IPS-18a (cell line): Measurements from ENCODE around the gene NDUFA11.
A peak's percentile ranks its signal among the peaks of the same experiment; 100 is the strongest.

ENCODE experiments used
- H3K27ac ChIP-seq: one replicate; pipeline ENCODE4 v1.5.1; 2013; ENCODE audit warnings: low read length
- H3K27me3 ChIP-seq: one replicate; pipeline ENCODE4 v1.6.1; 2013; ENCODE audit warnings: mild to moderate bottlenecking, low read length; ENCODE audit not compliant: control insufficient read depth, insufficient read depth
- H3K36me3 ChIP-seq: one replicate; pipeline ENCODE4 v1.6.1; 2013; ENCODE audit warnings: low read depth, low read length; ENCODE audit not compliant: control insufficient read depth
- H3K4me1 ChIP-seq: one replicate; pipeline ENCODE4 v1.6.1; 2013; ENCODE audit warnings: low read depth, low read length; ENCODE audit not compliant: control insufficient read depth
- H3K4me3 ChIP-seq: one replicate; pipeline ENCODE4 v1.5.1; 2013; ENCODE audit warnings: low read length
- H3K9ac ChIP-seq: one replicate; pipeline ENCODE4 v1.6.1; 2013; ENCODE audit warnings: mild to moderate bottlenecking, low read length, moderate library complexity
- H3K9me3 ChIP-seq: one replicate; pipeline ENCODE4 v1.6.1; 2013; ENCODE audit warnings: low read depth, low read length; ENCODE audit not compliant: control insufficient read depth

The NDUFA11 gene

DNA sequence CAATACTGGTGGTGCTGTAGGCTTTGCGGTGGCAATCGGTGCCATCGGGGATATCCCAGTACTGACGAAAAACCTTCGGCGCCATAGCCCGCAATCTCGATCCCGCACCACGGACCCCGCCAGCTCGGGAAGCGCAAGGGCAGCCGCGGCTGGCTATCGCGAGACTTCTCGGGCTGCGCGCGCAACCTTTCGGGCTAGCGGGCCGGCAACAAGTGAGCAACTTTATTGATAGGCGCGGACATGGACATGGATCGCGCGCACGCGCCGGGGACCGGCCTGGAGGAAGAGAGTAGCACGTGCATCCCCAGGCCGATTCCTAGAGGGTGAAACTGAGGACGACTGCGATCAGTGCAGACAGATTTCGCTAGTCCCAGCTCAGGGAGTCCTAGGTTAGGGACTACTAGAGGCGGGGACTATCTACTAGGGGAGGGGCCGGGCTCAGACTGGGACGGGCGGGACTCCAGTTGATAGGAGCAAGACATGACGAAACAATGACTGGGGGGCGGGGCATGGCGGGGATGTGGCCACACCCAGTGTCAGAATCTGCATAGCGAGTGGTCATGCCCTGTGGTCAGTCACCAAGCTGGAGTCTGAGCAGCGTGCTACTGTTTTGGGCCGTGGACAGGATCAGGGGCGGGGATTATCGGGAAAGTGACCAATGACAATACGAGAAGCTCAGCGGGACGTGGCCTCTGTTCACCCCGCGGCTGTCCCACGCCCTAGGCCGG lies at the start of gene NDUFA11:
Gene NDUFA11, minus strand, starts transcription at position 167 of the 728 bp plus-strand sequence. Its CDS starts 82 bp downstream, at position 85.
- H3K27ac ChIP-seq = peak within 1 kb of the TSS; percentile 82
- peak within 1 kb of the TSS; percentile 99 for H3K9ac ChIP-seq
- no peaks in the 10 kb centered on the region for H3K36me3 ChIP-seq
- no peaks in the 10 kb centered on the region for H3K4me1 ChIP-seq
- peak within 1 kb of the TSS; percentile 99 for H3K4me3 ChIP-seq
- no peaks in the 10 kb centered on the region for H3K27me3 ChIP-seq
- no peaks in the 10 kb centered on the region for H3K9me3 ChIP-seq

DNA sequence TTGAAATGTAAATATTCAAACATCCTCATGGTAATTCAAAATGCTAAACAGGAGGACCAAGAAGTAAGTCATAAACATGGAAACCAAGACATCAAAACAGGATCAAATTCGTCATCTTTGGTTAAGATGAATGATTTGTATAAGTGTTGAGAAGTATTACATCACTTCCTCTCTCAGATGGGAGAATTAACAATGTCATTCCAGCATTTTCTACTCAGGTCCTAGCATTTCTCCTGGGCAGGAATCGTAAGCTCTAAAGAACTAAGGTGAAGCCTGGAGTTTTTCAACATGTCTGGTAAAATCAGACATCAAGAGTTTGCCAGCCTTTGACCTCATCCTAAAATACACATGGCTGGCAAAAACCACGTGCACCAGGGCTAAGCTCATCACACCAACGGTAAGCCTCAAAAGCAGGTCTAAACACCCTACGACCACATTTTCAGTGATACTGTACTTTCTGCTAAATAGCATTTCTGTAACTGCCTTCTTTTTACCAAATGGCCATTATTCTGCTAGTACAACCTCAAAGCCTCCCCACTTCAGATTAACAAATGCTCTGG lies 49.5 kb upstream of the NDUFA11 start:
- H3K27me3 ChIP-seq = no peaks in the 10 kb centered on the region
- H3K9me3 ChIP-seq = no peaks in the 10 kb centered on the region
- H3K36me3 ChIP-seq = no peaks in the 10 kb centered on the region
- peak overlapping the region; percentile 29 for H3K4me3 ChIP-seq
- H3K9ac ChIP-seq = peak overlapping the region; percentile 5
- H3K27ac ChIP-seq = no peak overlapping the region
- H3K4me1 ChIP-seq = peaks cover 64% of the 10 kb centered on the region

DNA sequence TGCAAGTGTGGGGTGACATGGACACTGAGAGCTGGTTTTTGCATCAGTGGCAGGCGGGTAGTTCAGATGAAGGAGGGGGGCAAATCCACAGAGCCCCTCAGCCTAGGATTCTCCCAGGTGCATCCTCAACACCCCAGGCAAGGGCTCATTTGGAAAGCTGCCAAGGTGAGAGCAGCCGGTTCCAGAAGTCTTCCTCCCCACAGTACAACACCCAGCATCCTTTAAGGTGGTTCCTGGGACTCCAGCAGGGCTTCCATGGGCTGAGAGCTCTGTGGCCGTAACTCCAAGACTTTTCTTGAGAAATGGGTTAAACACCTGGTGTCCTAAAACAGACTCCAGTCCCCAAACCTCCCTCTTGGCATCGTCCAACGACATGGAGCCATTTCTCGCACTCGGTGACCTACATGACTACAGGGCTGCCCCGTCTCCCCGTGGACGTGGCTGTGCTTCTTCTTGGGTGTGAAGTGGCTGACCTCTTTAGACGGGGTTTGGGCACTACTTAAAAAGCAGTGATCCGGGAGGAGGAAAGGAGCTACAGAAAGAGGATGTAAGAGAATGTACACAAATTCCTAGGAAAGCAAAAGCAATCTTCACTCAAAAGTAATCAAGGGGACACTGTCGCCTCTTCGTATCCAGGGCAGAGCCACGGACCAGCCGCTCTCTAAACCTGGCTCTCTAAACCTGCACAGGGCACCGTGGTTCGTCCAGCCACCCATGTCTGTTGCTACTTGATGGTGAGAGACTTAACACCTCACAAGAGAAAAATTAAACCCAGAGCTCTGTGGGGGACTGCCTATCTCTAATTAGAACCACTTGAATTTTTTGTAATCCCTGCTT lies 48.8 kb upstream of the NDUFA11 start:
- Histone ChIP-seq H3K9me3 (no peaks in the 10 kb centered on the region), H3K4me3 (peak overlapping the region; percentile 29), H3K27ac (no peak overlapping the region), H3K27me3 (no peaks in the 10 kb centered on the region), H3K36me3 (no peaks in the 10 kb centered on the region), H3K4me1 (peaks cover 69% of the 10 kb centered on the region), H3K9ac (no peak overlapping the region)

DNA sequence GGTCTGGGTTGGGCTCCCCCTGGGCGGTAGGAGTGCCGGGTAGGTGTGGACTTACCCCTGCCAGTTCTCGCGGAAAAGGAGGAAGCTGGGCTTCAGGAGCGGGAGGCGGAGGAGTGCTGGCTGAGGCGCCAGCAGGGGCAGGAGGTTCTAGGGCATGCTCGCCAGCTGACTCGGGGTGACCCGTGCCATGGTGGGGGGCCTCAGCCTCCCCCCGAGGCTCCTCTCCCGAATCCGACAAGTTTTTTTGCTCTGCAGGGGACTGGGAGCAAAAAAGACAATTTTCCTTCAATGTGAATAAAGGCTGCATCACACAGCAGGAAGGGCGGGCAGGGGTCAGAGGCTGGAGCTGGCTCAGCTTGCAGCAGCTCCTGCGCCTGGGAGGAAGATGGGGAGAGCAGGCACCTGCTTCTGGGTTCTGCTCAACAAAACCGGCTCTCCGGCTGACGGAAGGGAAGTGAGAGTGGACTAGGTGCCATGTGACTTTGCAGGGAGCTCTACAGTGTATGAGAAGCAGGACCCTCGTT lies 47.8 kb upstream of the NDUFA11 start:
- no peaks in the 10 kb centered on the region for H3K36me3 ChIP-seq
- H3K27me3 ChIP-seq = no peaks in the 10 kb centered on the region
- H3K4me1 ChIP-seq = peaks cover 69% of the 10 kb centered on the region
- no peak overlapping the region for H3K27ac ChIP-seq
- H3K9ac ChIP-seq = no peak overlapping the region
- H3K9me3 ChIP-seq = no peaks in the 10 kb centered on the region
- no peak overlapping the region for H3K4me3 ChIP-seq

DNA sequence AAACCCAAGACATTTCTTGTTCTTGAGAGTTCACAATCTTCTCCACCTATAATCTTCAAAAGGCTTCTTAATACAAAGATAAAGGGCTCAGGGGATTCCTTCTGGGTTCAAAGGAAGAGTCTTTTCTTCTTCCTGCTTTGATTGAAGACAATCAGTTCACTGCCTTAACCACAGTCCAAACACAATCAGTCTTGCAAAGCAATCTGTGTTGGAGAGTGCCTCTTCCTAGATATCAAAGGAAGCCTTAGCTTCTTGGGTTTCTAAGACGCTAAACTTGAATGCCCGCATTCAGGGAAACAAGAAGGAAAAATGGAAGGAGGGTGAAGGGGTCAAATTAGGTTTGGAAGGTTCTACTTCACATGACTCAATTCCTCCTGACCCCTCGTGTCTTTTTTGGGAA lies 47.2 kb upstream of the NDUFA11 start:
- Histone ChIP-seq H3K9me3 (no peaks in the 10 kb centered on the region), H3K9ac (no peak overlapping the region), H3K4me1 (peaks cover 69% of the 10 kb centered on the region), H3K36me3 (no peaks in the 10 kb centered on the region), H3K4me3 (no peak overlapping the region), H3K27ac (no peak overlapping the region), H3K27me3 (no peaks in the 10 kb centered on the region)

DNA sequence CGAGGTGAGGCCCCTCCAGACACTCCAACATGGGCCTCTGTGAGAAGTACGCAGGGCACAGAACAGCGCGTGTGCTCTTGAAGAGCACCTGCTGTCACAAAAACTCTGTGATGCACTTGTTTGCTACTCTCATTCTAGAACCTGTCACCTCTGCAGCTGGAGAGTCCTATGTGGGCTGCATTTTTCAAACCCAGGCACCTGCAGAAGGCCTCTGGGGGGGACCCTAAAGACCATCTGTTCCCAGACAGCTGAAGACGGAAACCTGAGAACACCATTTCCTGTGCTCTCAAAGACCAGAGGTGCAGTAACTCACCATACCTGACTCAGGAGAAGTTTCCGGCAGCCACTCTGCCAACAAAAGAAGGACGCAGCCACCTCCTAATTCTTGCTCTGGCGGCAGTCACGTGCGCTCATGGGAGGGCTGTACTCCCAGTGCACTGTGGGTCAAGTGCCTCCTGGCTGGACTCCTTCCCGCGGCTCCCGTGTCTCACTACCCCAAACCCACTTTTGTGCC lies 46.3 kb upstream of the NDUFA11 start:
- Histone ChIP-seq H3K4me3 (no peak overlapping the region), H3K4me1 (peaks cover 69% of the 10 kb centered on the region), H3K9ac (no peak overlapping the region), H3K27me3 (no peaks in the 10 kb centered on the region), H3K36me3 (no peaks in the 10 kb centered on the region), H3K9me3 (no peaks in the 10 kb centered on the region), H3K27ac (no peak overlapping the region)

DNA sequence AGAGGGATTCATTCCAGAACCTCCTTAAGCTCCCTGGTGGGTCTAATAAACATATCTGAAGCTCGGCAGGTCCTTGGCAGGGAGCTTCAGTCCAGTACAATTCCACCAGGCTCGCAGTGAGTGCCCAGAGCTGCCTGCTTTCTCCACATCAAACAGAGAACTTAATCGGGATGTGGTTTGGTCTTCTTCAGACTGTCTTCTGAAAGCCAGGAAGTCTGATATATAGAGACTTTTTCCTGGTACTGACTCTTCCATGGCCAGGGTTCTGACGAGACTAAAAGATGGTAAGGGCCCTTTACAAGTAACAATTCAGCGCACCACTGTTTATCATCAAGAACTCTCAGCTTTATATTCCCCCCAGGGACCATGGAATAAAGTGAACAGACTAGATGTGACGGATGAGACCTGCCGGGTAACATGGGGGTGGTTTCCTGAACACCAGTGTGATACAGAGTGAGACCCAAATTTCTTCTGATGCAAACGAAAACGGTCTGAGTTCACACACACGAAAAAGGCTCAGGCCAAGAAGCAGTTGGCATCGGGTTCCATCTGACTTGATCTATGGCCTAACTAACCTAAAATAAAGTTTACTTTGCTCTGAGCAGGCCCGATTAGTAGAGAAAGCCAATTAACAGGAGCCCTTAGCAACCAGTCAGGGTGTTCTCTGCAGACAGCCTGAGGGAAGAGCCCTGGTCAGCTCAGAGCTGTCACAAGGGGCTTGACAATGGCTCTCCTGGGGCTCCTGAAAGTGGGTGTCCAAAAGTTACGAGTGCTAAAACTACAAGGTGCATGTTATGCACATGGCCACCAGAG lies 45.4 kb upstream of the NDUFA11 start:
- Histone ChIP-seq H3K27ac (no peak overlapping the region), H3K36me3 (no peaks in the 10 kb centered on the region), H3K9ac (no peak overlapping the region), H3K27me3 (no peaks in the 10 kb centered on the region), H3K4me3 (no peak overlapping the region), H3K4me1 (peaks cover 61% of the 10 kb centered on the region), H3K9me3 (no peaks in the 10 kb centered on the region)

DNA sequence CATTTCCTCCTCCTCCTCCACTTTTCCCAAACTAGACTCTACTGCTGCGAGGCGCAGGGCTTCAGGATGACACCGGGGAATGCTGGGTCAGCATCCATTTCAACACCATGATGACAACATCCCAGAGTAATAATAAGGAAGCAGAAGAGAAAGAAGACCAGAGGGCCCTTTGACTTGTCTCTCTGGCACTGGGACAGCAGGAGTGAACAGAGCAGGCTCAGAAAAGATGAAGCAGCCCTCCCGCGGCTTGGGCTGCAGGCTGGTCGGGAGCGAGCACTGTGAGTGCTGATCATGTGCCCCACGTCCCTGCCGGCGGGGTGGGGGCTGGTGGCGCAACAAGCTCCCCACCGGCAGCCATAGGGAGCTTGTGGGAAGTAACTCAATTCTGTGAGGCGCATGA lies 43.8 kb upstream of the NDUFA11 start:
- Histone ChIP-seq H3K36me3 (no peaks in the 10 kb centered on the region), H3K4me3 (no peak overlapping the region), H3K4me1 (peaks cover 46% of the 10 kb centered on the region), H3K27me3 (no peaks in the 10 kb centered on the region), H3K27ac (no peak overlapping the region), H3K9ac (no peak overlapping the region), H3K9me3 (no peaks in the 10 kb centered on the region)

DNA sequence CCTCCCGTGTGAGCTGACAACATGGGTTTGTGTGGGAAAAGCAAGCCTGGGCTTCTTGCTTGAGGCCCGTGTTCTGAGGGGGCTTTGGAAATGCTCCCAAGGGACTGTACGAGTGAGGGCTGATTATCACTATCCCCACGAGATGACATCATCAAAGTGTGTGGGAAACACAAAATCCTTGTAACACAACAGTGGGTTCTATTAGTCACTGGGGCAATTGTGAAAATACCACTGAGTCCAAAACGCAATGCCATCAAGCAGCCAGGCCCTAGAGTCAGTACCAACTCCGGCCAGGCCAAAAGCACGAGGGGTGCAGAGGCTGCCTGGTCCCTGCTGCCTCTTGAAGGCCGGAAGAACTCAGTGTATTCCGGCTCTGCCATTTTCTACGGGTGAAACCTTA lies 40.0 kb upstream of the NDUFA11 start:
- Histone ChIP-seq H3K4me3 (no peak overlapping the region), H3K4me1 (peaks cover 7% of the 10 kb centered on the region), H3K36me3 (peaks cover 20% of the 10 kb centered on the region), H3K27me3 (no peaks in the 10 kb centered on the region), H3K9me3 (no peaks in the 10 kb centered on the region), H3K27ac (no peak overlapping the region), H3K9ac (no peak overlapping the region)

DNA sequence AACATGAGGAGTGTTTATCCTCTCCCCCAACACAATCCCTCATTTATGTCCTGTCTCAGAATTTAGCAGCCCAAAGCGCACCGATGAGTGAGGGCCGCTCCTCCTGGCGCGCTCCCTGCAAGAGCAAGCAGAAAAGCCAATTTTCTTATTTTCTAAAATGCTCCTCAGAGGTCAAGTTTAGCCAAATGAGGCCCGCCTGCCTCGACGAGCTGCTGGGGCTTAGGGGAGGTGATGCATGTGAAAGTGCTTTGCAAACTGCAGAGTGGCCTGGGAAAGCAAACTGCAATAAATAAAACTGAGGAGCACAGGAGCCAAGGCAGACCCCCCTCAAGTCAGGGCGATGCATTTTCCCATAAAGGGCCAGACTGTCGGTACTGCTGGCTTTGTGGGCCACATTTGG lies 39.5 kb upstream of the NDUFA11 start:
- Histone ChIP-seq H3K9ac (no peak overlapping the region), H3K27ac (no peak overlapping the region), H3K9me3 (no peaks in the 10 kb centered on the region), H3K4me3 (no peak overlapping the region), H3K36me3 (peaks cover 20% of the 10 kb centered on the region), H3K4me1 (peaks cover 5% of the 10 kb centered on the region), H3K27me3 (no peaks in the 10 kb centered on the region)

DNA sequence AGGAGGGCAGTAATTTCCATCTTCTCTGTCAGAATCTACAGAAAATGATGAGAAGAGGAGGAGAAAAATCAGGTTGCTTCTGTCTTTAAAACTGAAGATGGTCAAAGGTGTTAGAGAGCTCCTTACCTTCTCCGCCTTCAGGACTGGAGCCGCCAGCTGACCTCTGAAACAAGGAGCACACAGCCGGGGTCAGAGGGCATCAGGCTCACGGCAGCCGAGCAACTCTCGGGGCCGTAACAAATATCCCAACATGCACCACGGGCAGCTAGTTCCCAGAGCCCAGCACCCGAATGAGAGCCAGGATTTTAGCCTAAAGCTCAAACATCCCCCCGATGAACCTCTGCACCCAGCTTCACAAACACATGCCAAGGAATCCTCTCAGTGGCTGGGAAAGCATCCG lies 38.1 kb upstream of the NDUFA11 start:
- Histone ChIP-seq H3K4me3 (no peak overlapping the region), H3K9ac (no peak overlapping the region), H3K9me3 (no peaks in the 10 kb centered on the region), H3K27me3 (no peaks in the 10 kb centered on the region), H3K36me3 (peaks cover 20% of the 10 kb centered on the region), H3K4me1 (no peaks in the 10 kb centered on the region), H3K27ac (no peak overlapping the region)
